Measurements from ENCODE around the gene PPIH.
"Not testable (repeated sequence)": the region's sequence is repeated elsewhere in the genome, so short reads cannot be mapped to it uniquely, and the experiment has no call there.

The PPIH gene

DNA sequence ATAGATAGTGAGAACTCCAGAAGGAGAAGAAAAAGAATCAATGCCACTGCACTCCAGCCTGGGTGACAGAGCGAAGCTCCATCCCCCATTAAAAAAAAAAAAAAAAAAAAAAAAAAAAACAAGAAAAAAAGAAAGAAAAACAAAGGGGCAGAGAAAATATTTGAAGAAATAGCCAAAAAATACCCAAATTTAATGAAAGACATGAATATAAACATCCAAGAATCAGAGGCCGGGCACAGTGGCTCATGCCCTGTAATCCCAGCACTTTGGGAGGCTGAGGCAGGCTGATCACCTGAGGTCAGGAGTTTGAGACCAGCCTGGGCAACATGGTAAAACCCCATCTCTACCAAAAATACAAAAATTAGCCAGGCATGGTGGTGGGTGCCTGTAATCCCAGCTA is 64.2 kb downstream of the PPIH start:
- DNase-seq; in situ Hi-C loops (cut with MboI; ENCODE audit: low pct_unique_long_range_greater_than_20kb, low sequenced_read_pairs): not testable (repeated sequence)

DNA sequence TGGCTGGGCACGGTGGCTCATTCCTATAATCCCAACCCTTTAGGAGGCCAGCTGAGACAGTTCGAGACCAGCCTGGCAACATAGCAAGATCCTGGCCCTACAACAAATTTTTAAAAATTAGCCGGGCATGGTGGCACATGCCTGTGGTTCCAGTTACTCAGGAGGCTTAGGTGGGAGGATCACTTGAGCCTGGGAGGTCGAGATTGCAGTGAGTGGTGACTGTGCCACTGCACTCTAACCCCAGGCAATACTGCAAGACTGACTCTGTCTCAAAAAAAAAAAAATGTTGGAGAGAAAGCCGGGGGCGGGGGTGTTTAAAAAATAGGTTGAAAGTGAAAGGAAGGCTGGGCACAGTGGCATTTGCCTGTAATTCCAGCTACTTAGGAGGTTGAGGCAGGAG is 65.3 kb downstream of the PPIH start:
- no peak for DNase-seq
- in situ Hi-C loops (cut with MboI; ENCODE audit: low pct_unique_long_range_greater_than_20kb, low sequenced_read_pairs), result no loop called here

DNA sequence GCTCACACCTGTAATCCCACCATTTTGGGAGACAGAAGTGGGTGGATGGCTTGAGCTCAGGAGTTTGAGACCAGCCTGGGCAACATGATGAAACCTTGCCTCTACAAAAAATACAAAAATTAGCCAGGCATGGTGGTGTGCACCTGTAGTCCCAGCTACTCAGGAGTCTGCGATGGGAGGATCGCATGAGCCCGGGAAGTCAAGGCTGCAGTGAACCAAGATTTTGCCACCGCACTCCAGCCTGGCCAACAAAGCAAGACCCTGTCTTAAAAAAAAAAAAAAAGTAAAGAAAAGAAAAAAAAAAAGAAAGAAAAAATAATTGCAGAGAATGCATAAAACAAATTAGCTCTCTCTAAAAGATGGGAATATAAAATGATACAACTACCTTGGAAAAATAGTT is 67.6 kb downstream of the PPIH start:
- not testable (repeated sequence) for DNase-seq
- in situ Hi-C loops (cut with MboI; ENCODE audit: low pct_unique_long_range_greater_than_20kb, low sequenced_read_pairs), result loop anchor here (25.0 kb wide), 1 partner anchor 389 kb away; the partner anchor contains the start of gene FOXJ3

Measured in KBM-7 (cell line).